ENCODE measurements around the gene HNRNPUL1. TPM values are rescaled to one million over a fixed set of nuclear protein-coding genes. Genes with fewer than 3 reads are reported as not detected.

The HNRNPUL1 gene
- total RNA-seq, 1 donor: 114 TPM

GRCh38 chr19:41223431-41224234, 40.5 kb upstream of the HNRNPUL1 start:
- Histone ChIP-seq H2AFZ (ENCODE audit: low read length) (no peak overlapping the region), H3K9me3 (ENCODE audit: low read depth, low read length) (no peaks in the 10 kb centered on the region), H4K20me1 (ENCODE audit: insufficient read depth, low read length) (peaks cover 3% of the 10 kb centered on the region), H3K27me3 (ENCODE audit: insufficient read depth, low read length) (no peaks in the 10 kb centered on the region), H3K79me2 (ENCODE audit: insufficient read depth, low read length) (peaks cover 75% of the 10 kb centered on the region), H3K27ac (ENCODE audit: low read depth, low read length) (peak overlapping the region; percentile 95), H3K4me3 (ENCODE audit: insufficient read depth, low read length) (peak overlapping the region; percentile 49), H3K4me1 (ENCODE audit: insufficient read depth, low read length) (peaks cover 63% of the 10 kb centered on the region), H3K4me2 (ENCODE audit: insufficient read depth, low read length) (peak overlapping the region; percentile 74), H3K36me3 (ENCODE audit: insufficient read depth, low read length) (peaks cover 68% of the 10 kb centered on the region)
- no peak for TF ChIP-seq CTCF (IDR thresholded peaks at IDR 0.05; ENCODE audit: extremely low read depth, low read depth, low read length)
- peak; percentile 97 for DNase-seq (ENCODE audit: insufficient read length, low spot score, missing footprints)

- H3K4me3 ChIP-seq (ENCODE audit: insufficient read depth, low read length): no peak overlapping the region
- no peak overlapping the region for H2AFZ ChIP-seq (ENCODE audit: low read length)
- no peaks in the 10 kb centered on the region for H3K9me3 ChIP-seq (ENCODE audit: low read depth, low read length)
- peaks cover 74% of the 10 kb centered on the region for H3K79me2 ChIP-seq (ENCODE audit: insufficient read depth, low read length)
- DNase-seq (ENCODE audit: insufficient read length, low spot score, missing footprints): no peak
- peak overlapping the region; percentile 95 for H3K27ac ChIP-seq (ENCODE audit: low read depth, low read length)
- H3K36me3 ChIP-seq (ENCODE audit: insufficient read depth, low read length): peaks cover 74% of the 10 kb centered on the region
- H4K20me1 ChIP-seq (ENCODE audit: insufficient read depth, low read length): peaks cover 3% of the 10 kb centered on the region
- H3K27me3 ChIP-seq (ENCODE audit: insufficient read depth, low read length): no peaks in the 10 kb centered on the region
- TF ChIP-seq CTCF (IDR thresholded peaks at IDR 0.05; ENCODE audit: extremely low read depth, low read depth, low read length): no peak
- H3K4me1 ChIP-seq (ENCODE audit: insufficient read depth, low read length): peaks cover 62% of the 10 kb centered on the region
- peak overlapping the region; percentile 74 for H3K4me2 ChIP-seq (ENCODE audit: insufficient read depth, low read length)
These were observed 39.5 kb upstream of the HNRNPUL1 start for GRCh38 chr19:41224632-41225031.

- DNase-seq (ENCODE audit: insufficient read length, low spot score, missing footprints): peak; percentile 98
- Histone ChIP-seq H3K79me2 (ENCODE audit: insufficient read depth, low read length) (peaks cover 74% of the 10 kb centered on the region), H3K4me2 (ENCODE audit: insufficient read depth, low read length) (peak overlapping the region; percentile 74), H2AFZ (ENCODE audit: low read length) (no peak overlapping the region), H3K9me3 (ENCODE audit: low read depth, low read length) (no peaks in the 10 kb centered on the region), H3K27ac (ENCODE audit: low read depth, low read length) (peak overlapping the region; percentile 95), H3K4me1 (ENCODE audit: insufficient read depth, low read length) (peaks cover 61% of the 10 kb centered on the region), H4K20me1 (ENCODE audit: insufficient read depth, low read length) (peaks cover 3% of the 10 kb centered on the region), H3K27me3 (ENCODE audit: insufficient read depth, low read length) (no peaks in the 10 kb centered on the region), H3K36me3 (ENCODE audit: insufficient read depth, low read length) (peaks cover 77% of the 10 kb centered on the region), H3K4me3 (ENCODE audit: insufficient read depth, low read length) (peak overlapping the region; percentile 64)
- TF ChIP-seq CTCF (IDR thresholded peaks at IDR 0.05; ENCODE audit: extremely low read depth, low read depth, low read length): no peak
These were observed 38.7 kb upstream of the HNRNPUL1 start for GRCh38 chr19:41225238-41226052.
